GM13977 (cell line): ENCODE results near the gene PSAT1.

Experiments
- DNase-seq: peaks from one replicate; pipeline ENCODE4 v3.0.0; 2012; ENCODE audit warnings: low spot score
- CTCF ChIP-seq: IDR thresholded peaks from 2 replicates; pipeline ENCODE4 v1.5.1; 2012; ENCODE audit warnings: mild to moderate bottlenecking, control low read depth; ENCODE audit not compliant: insufficient read depth; ENCODE audit errors: extremely low read depth, missing control alignments
- in situ Hi-C: fragments of 300-500 bp; cut with MboI; formaldehyde crosslinking; loops from one replicate; pipeline ENCODE4 v1.12.0; 2022; ENCODE audit warnings: low sequenced_read_pairs, low pct_unique_long_range_greater_than_20kb, mixed read lengths, inconsistent platforms; ENCODE audit not compliant: unreplicated experiment

The PSAT1 gene

GRCh38 chr9:78306222-78307076 lies 9.5 kb downstream of the PSAT1 start:
- TF ChIP-seq CTCF = no peak
- DNase-seq = no peak
- in situ Hi-C loops = no loop called here

DNA sequence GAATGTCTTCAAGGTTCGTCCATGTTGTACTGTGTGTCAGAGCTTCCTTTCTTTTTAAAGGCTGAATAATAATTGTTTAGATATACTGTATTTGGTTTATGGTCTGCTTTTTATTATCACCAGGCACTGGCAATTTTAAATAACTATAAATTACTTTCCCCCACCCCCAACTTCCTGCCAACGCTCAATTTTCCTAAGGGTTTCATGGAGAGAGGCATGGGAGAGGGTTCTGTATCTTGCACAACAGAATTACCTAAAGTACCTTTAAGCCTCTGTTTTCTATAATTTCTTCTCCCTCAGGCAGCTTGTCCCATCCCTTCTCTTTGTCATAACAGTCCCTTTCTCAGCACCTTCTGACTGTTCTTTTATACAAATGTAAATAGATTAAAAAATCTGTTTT lies 10.4 kb downstream of the PSAT1 start:
- DNase-seq = no peak
- no peak for TF ChIP-seq CTCF
- in situ Hi-C loops = no loop called here

GRCh38 chr9:78309066-78309465 lies 12.1 kb downstream of the PSAT1 start:
- no peak for TF ChIP-seq CTCF
- in situ Hi-C loops = no loop called here
- no peak for DNase-seq

GRCh38 chr9:78311075-78311474 lies 14.2 kb downstream of the PSAT1 start:
- no peak for DNase-seq
- in situ Hi-C loops = no loop called here
- no peak for TF ChIP-seq CTCF

DNA sequence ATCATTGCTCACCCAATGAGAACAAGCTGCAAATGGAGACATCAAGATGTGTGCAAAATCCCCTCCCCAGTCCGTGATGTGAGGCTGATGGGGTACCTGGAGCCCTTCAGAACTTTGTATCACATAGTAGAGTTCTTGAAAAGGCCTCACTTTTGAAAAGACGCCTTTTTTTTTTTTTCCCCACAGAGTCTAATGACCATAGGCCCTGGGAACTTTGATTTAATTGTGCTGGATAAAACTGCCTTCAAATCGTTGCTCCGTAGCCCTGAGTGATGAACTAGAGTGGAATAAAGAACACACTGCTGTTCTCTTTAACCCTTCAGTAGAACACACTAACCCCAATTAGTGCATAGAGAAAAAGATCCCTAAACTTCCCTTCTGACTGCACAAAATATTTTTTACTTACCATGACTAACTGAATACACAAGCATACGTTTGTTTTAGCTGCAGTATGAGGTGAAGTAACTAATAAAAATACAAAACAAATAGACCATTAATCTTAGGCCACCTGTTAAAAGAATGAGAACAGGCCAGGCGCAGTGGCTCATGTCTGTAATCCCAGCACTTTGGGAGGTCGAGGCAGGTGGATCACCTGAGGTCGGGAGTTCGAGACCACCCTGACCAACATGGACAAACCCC lies 15.1 kb downstream of the PSAT1 start:
- in situ Hi-C loops = no loop called here
- no peak for DNase-seq
- TF ChIP-seq CTCF = no peak

- in situ Hi-C loops = no loop called here
- DNase-seq = no peak
- no peak for TF ChIP-seq CTCF
Measured at GRCh38 chr9:78314550-78314949, 17.6 kb downstream of the PSAT1 start.
